Measurements from ENCODE around the gene PPP1R18. TPM values are rescaled to one million over a fixed set of nuclear protein-coding genes. Genes with fewer than 3 reads are reported as not detected.

PPP1R18 gene
- total RNA-seq, 1 experiment from 2014 or later = 28.2 TPM

- CTCF ChIA-PET = interaction anchor here (0.6 kb wide), 1 partner anchor 300 kb away, joined by 4 read pairs; no protein-coding TSS in a partner anchor
- TF ChIP-seq CTCF (IDR thresholded peaks at IDR 0.05; ENCODE audit: unreplicated experiment) = no peak
- Mint-ChIP-seq H3K27ac (ENCODE audit: unreplicated experiment) (peak overlapping the region; percentile 89), H3K4me3 (ENCODE audit: low read depth, unreplicated experiment) (peak overlapping the region; percentile 78), H3K4me1 (ENCODE audit: low read depth, unreplicated experiment) (peaks cover 84% of the 10 kb centered on the region), H3K36me3 (ENCODE audit: insufficient read depth, unreplicated experiment) (peaks cover 71% of the 10 kb centered on the region), H3K9me3 (ENCODE audit: low read depth, unreplicated experiment) (no peaks in the 10 kb centered on the region), H3K27me3 (ENCODE audit: unreplicated experiment) (no peaks in the 10 kb centered on the region)
- intact Hi-C loops (cut with micrococcal nuclease; ENCODE audit: unreplicated experiment) = no loop called here
- no peak for DNase-seq
- BruUV-seq (replicated peaks) = no TSS peak
Measured at GRCh38 chr6:30684386-30685156, 1.9 kb downstream of the PPP1R18 start.

GRCh38 chr6:30683980-30684338, 2.5 kb downstream of the PPP1R18 start:
- H3K27ac Mint-ChIP-seq (ENCODE audit: unreplicated experiment) = peak overlapping the region; percentile 4
- no peak for TF ChIP-seq CTCF (IDR thresholded peaks at IDR 0.05; ENCODE audit: unreplicated experiment)
- BruUV-seq (replicated peaks) = no TSS peak
- CTCF ChIA-PET = interaction anchor here (0.6 kb wide), 1 partner anchor 301 kb away, joined by 4 read pairs; no protein-coding TSS in a partner anchor
- H3K9me3 Mint-ChIP-seq (ENCODE audit: low read depth, unreplicated experiment) = no peaks in the 10 kb centered on the region
- H3K36me3 Mint-ChIP-seq (ENCODE audit: insufficient read depth, unreplicated experiment) = peaks cover 77% of the 10 kb centered on the region
- peaks cover 84% of the 10 kb centered on the region for H3K4me1 Mint-ChIP-seq (ENCODE audit: low read depth, unreplicated experiment)
- intact Hi-C loops (cut with micrococcal nuclease; ENCODE audit: unreplicated experiment) = no loop called here
- peak overlapping the region; percentile 41 for H3K4me3 Mint-ChIP-seq (ENCODE audit: low read depth, unreplicated experiment)
- H3K27me3 Mint-ChIP-seq (ENCODE audit: unreplicated experiment) = no peaks in the 10 kb centered on the region
- no peak for DNase-seq

GRCh38 chr6:30683183-30683979, 3.1 kb downstream of the PPP1R18 start:
- intact Hi-C loops (cut with micrococcal nuclease; ENCODE audit: unreplicated experiment) = no loop called here
- CTCF ChIA-PET = interaction anchor here (0.6 kb wide), 1 partner anchor 301 kb away, joined by 4 read pairs; no protein-coding TSS in a partner anchor

More at GRCh38 chr6:30683183-30683979, 3.1 kb downstream of the PPP1R18 start:
- Mint-ChIP-seq H3K27ac (ENCODE audit: unreplicated experiment) (peak overlapping the region; percentile 42), H3K36me3 (ENCODE audit: insufficient read depth, unreplicated experiment) (peaks cover 79% of the 10 kb centered on the region), H3K9me3 (ENCODE audit: low read depth, unreplicated experiment) (no peaks in the 10 kb centered on the region), H3K4me1 (ENCODE audit: low read depth, unreplicated experiment) (peaks cover 82% of the 10 kb centered on the region), H3K27me3 (ENCODE audit: unreplicated experiment) (no peaks in the 10 kb centered on the region), H3K4me3 (ENCODE audit: low read depth, unreplicated experiment) (peak overlapping the region; percentile 41)
- no peak for TF ChIP-seq CTCF (IDR thresholded peaks at IDR 0.05; ENCODE audit: unreplicated experiment)
- DNase-seq = no peak
- BruUV-seq (replicated peaks) = no TSS peak

Data from Calu3 (cell line).